BJ (cell line): ENCODE measurements around the gene HPRT1. TPM values are rescaled to one million over a fixed set of nuclear protein-coding genes. Genes with fewer than 3 reads are reported as not detected.

Experiments used
- CTCF ChIA-PET: fragments of 350-600 bp; formaldehyde crosslinking; extraction: SDS; loops from one replicate; lab custom pipeline; 2021; ENCODE audit warnings: antibody characterized with exemption, inconsistent platforms; lab: Yijun Ruan, JAX
- POLR2A ChIA-PET: fragments of 300-600 bp; sonication (Branson Sonifier 250); formaldehyde crosslinking; extraction: SDS; loops from one replicate; lab custom pipeline; 2021; ENCODE audit warnings: antibody characterized with exemption; lab: Charles Lee
- DNase-seq: peaks from one replicate; pipeline ENCODE4 v3.0.0-alpha.2; 2011; ENCODE audit warnings: low read depth
- H3K27me3 ChIP-seq: 2 replicates; pipeline ENCODE4 v1.6.0; 2011; ENCODE audit warnings: low read length; ENCODE audit not compliant: control insufficient read depth, insufficient read depth
- H3K36me3 ChIP-seq: 2 replicates; pipeline ENCODE4 v1.5.1; 2011; ENCODE audit warnings: low read length; ENCODE audit not compliant: control insufficient read depth, insufficient read depth
- H3K4me3 ChIP-seq: 2 replicates; pipeline ENCODE4 v1.5.1; 2011; ENCODE audit warnings: low read depth, mild to moderate bottlenecking, control low read depth, low read length
- CTCF ChIP-seq: IDR thresholded peaks from 2 replicates; pipeline ENCODE4 v1.5.1; 2011; ENCODE audit warnings: low read depth, mild to moderate bottlenecking, control low read depth, inconsistent platforms, low read length, moderate library complexity; ENCODE audit not compliant: insufficient read depth
- polyA plus RNA-seq: library from polyadenylated mRNA; depleted of rRNA; stranded (reverse); fragments of >200 nt; gene quantifications from 2 replicates; pipeline ENCODE4 v1.2.3, GENCODE V29; 2011

Gene HPRT1
- polyA plus RNA-seq, 1 experiment = 8.8 TPM

GRCh38 chrX:134469486-134469885 lies 9.5 kb downstream of the HPRT1 start:
- DNase-seq = no peak
- ChIA-PET POLR2A (no interaction called here), CTCF (no interaction called here)
- Histone ChIP-seq H3K36me3 (no peaks in the 10 kb centered on the region), H3K27me3 (no peaks in the 10 kb centered on the region), H3K4me3 (no peak overlapping the region)
- TF ChIP-seq CTCF = no peak

- no peaks in the 10 kb centered on the region for H3K27me3 ChIP-seq
- H3K4me3 ChIP-seq = no peak overlapping the region
- CTCF ChIA-PET = no interaction called here
- TF ChIP-seq CTCF = no peak
- no peak for DNase-seq
- POLR2A ChIA-PET = no interaction called here
- H3K36me3 ChIP-seq = no peaks in the 10 kb centered on the region
These were observed 10.0 kb downstream of the HPRT1 start for GRCh38 chrX:134470013-134470412.

- DNase-seq = no peak
- no peak for TF ChIP-seq CTCF
- H3K4me3 ChIP-seq = no peak overlapping the region
- H3K36me3 ChIP-seq = no peaks in the 10 kb centered on the region
- CTCF ChIA-PET = no interaction called here
- POLR2A ChIA-PET = no interaction called here
- no peaks in the 10 kb centered on the region for H3K27me3 ChIP-seq
These were observed 12.1 kb downstream of the HPRT1 start for GRCh38 chrX:134472041-134472440.

GRCh38 chrX:134476284-134476683 lies 16.3 kb downstream of the HPRT1 start:
- CTCF ChIA-PET = no interaction called here
- Histone ChIP-seq H3K4me3 (no peak overlapping the region), H3K36me3 (no peaks in the 10 kb centered on the region), H3K27me3 (no peaks in the 10 kb centered on the region)
- TF ChIP-seq CTCF = no peak
- no peak for DNase-seq
- POLR2A ChIA-PET = no interaction called here

GRCh38 chrX:134478374-134478773 lies 18.4 kb downstream of the HPRT1 start:
- DNase-seq = no peak
- POLR2A ChIA-PET = no interaction called here
- TF ChIP-seq CTCF = no peak
- Histone ChIP-seq H3K4me3 (no peak overlapping the region), H3K36me3 (no peaks in the 10 kb centered on the region), H3K27me3 (no peaks in the 10 kb centered on the region)
- CTCF ChIA-PET = no interaction called here
